ENCODE results near the gene DNAH10.

- TF ChIP-seq SMC3 (IDR thresholded peaks at IDR 0.05) = no peak
- TF ChIP-seq CTCF (IDR thresholded peaks at IDR 0.05) = no peak
- no peak for TF ChIP-seq CBX8 (IDR thresholded peaks at IDR 0.05)
- TF ChIP-seq CHD4 (IDR thresholded peaks at IDR 0.05; ENCODE audit: borderline replicate concordance) = no peak
- TF ChIP-seq REST (IDR thresholded peaks at IDR 0.05) = no peak
- no peak for TF ChIP-seq POLR2A (IDR thresholded peaks at IDR 0.05; ENCODE audit: low read length)
- no peak for TF ChIP-seq USF2 (IDR thresholded peaks at IDR 0.05)
- TF ChIP-seq EP300 (IDR thresholded peaks at IDR 0.05) = no peak
These were observed 128.9 kb downstream of the DNAH10 start for GRCh38 chr12:123891011-123891410.
